ENCODE measurements around the gene RNLS.

GRCh38 chr10:88234297-88234696 is 348.8 kb downstream of the RNLS start:
- TF ChIP-seq POLR2A (IDR thresholded peaks at IDR 0.05; ENCODE audit: low read length) (no peak), POLR2AphosphoS2 (conservative IDR thresholded peaks at IDR 0.05; ENCODE audit: low read length) (no peak), SMC3 (IDR thresholded peaks at IDR 0.05) (no peak), CTCF (IDR thresholded peaks at IDR 0.05) (no peak), KDM5A (IDR thresholded peaks at IDR 0.05) (no peak), E2F6 (IDR thresholded peaks at IDR 0.05; ENCODE audit: borderline replicate concordance, low read depth) (no peak), FOSB (CRISPR knock-in tag; IDR thresholded peaks at IDR 0.05) (no peak), HEYL (CRISPR knock-in tag; IDR thresholded peaks at IDR 0.05) (no peak), TFCP2L1 (CRISPR knock-in tag; IDR thresholded peaks at IDR 0.05) (no peak), HES2 (IDR thresholded peaks at IDR 0.05) (no peak), RNF2 (IDR thresholded peaks at IDR 0.05; ENCODE audit: borderline replicate concordance, low read depth) (no peak), JUN (IDR thresholded peaks at IDR 0.05) (no peak), CBX8 (IDR thresholded peaks at IDR 0.05) (no peak)
- TF ChIP-seq, protein P1, sequence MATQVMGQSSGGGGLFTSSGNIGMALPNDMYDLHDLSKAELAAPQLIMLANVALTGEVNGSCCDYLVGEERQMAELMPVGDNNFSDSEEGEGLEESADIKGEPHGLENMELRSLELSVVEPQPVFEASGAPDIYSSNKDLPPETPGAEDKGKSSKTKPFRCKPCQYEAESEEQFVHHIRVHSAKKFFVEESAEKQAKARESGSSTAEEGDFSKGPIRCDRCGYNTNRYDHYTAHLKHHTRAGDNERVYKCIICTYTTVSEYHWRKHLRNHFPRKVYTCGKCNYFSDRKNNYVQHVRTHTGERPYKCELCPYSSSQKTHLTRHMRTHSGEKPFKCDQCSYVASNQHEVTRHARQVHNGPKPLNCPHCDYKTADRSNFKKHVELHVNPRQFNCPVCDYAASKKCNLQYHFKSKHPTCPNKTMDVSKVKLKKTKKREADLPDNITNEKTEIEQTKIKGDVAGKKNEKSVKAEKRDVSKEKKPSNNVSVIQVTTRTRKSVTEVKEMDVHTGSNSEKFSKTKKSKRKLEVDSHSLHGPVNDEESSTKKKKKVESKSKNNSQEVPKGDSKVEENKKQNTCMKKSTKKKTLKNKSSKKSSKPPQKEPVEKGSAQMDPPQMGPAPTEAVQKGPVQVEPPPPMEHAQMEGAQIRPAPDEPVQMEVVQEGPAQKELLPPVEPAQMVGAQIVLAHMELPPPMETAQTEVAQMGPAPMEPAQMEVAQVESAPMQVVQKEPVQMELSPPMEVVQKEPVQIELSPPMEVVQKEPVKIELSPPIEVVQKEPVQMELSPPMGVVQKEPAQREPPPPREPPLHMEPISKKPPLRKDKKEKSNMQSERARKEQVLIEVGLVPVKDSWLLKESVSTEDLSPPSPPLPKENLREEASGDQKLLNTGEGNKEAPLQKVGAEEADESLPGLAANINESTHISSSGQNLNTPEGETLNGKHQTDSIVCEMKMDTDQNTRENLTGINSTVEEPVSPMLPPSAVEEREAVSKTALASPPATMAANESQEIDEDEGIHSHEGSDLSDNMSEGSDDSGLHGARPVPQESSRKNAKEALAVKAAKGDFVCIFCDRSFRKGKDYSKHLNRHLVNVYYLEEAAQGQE (IDR thresholded peaks at IDR 0.05): no peak
